GM19324 (cell line): ENCODE data around the gene DNAAF3.
"Not testable (repeated sequence)": the region's sequence is repeated elsewhere in the genome, so short reads cannot be mapped to it uniquely, and the experiment has no call there.

ENCODE experiments used
- ATAC-seq: cut with Tn5 transposase; IDR thresholded peaks from one replicate; pipeline ENCODE4 v1.9.1; 2021; ENCODE audit warnings: mild to moderate bottlenecking, moderate library complexity; ENCODE audit not compliant: unreplicated experiment, low FRiP score

The DNAAF3 gene

GRCh38 chr19:55176076-55176475 lies 9.7 kb upstream of the DNAAF3 start:
- no peak for ATAC-seq

GRCh38 chr19:55175117-55175867 lies 8.9 kb upstream of the DNAAF3 start:
- ATAC-seq, result no peak

GRCh38 chr19:55174425-55175116 lies 8.2 kb upstream of the DNAAF3 start:
- no peak for ATAC-seq

- ATAC-seq, result no peak
These were observed 7.4 kb upstream of the DNAAF3 start for GRCh38 chr19:55173714-55174409.

- no peak for ATAC-seq
These were observed 6.8 kb upstream of the DNAAF3 start for GRCh38 chr19:55173186-55173713.

- ATAC-seq, result no peak
These were observed 6.3 kb upstream of the DNAAF3 start for GRCh38 chr19:55172741-55173140.

GRCh38 chr19:55172318-55172717 lies 5.9 kb upstream of the DNAAF3 start:
- ATAC-seq, result not testable (repeated sequence)

- no peak for ATAC-seq
These were observed 5.0 kb upstream of the DNAAF3 start for GRCh38 chr19:55171440-55171839.

- ATAC-seq, result no peak
These were observed 2.7 kb upstream of the DNAAF3 start for GRCh38 chr19:55169136-55169535.

- ATAC-seq, result no peak
These were observed 372 bp downstream of the DNAAF3 start for GRCh38 chr19:55165952-55166529.

GRCh38 chr19:55161571-55162322 lies 4.7 kb downstream of the DNAAF3 start:
- no peak for ATAC-seq

- no peak for ATAC-seq
These were observed 5.4 kb downstream of the DNAAF3 start for GRCh38 chr19:55160986-55161365.

- no peak for ATAC-seq
These were observed 6.1 kb downstream of the DNAAF3 start for GRCh38 chr19:55160128-55160985.

GRCh38 chr19:55158848-55159749 lies 7.3 kb downstream of the DNAAF3 start:
- ATAC-seq, result no peak

- no peak for ATAC-seq
These were observed 8.0 kb downstream of the DNAAF3 start for GRCh38 chr19:55158423-55158822.

- ATAC-seq, result no peak
These were observed 9.1 kb downstream of the DNAAF3 start, which contains the start of gene TNNI3 for GRCh38 chr19:55157064-55157908. TSS of gene TNNI3 (minus strand) at chr19:55157732. CDS start at chr19:55157589, 143 bp downstream.
